Lung (tissue), 12 donors: ENCODE data around the gene ACADSB. TPM values are rescaled to one million over a fixed set of nuclear protein-coding genes. Genes with fewer than 3 reads are reported as not detected.

Experiments used
- ATAC-seq: fragments of 200-7000 bp; cut with Tn5 transposase; one replicate; pipeline ENCODE4 v1.9.1; 2020; ENCODE audit warnings: moderate number of reproducible peaks; ENCODE audit not compliant: insufficient read depth, low FRiP score
- DNase-seq, 3 donors: peaks; one replicate each; pipeline ENCODE4 v3.0.0-alpha.2; 2013 to 2017
- H3K27ac ChIP-seq, 2 donors: one replicate each; pipeline ENCODE4 v1.5.1; 2013; ENCODE audit warnings: mild to moderate bottlenecking in 2 of 2, moderate library complexity in 2 of 2, control low read depth in 1 of 2, inconsistent platforms in 1 of 2, low read depth in 1 of 2, low read length in 1 of 2
- H3K27me3 ChIP-seq, 3 donors: one replicate each; pipeline ENCODE4 v1.5.1; 2013; ENCODE audit warnings: low read length in 2 of 3; ENCODE audit not compliant: control insufficient read depth in 3 of 3, insufficient read depth in 3 of 3
- H3K36me3 ChIP-seq, 4 donors: one replicate each; pipeline ENCODE4 v1.5.1; 2013; ENCODE audit warnings: low read length in 4 of 4, mild to moderate bottlenecking in 1 of 4, moderate library complexity in 1 of 4; ENCODE audit not compliant: control insufficient read depth in 4 of 4, insufficient read depth in 4 of 4
- H3K4me1 ChIP-seq, 5 donors: one replicate each; pipeline ENCODE4 v1.5.1; 2013; ENCODE audit warnings: low read length in 5 of 5, mild to moderate bottlenecking in 2 of 5, moderate library complexity in 1 of 5; ENCODE audit not compliant: control insufficient read depth in 5 of 5, insufficient read depth in 5 of 5
- H3K4me3 ChIP-seq: one replicate; pipeline ENCODE4 v1.5.1; 2013; ENCODE audit warnings: mild to moderate bottlenecking, control low read depth, moderate library complexity
- H3K9ac ChIP-seq, 2 donors: one replicate each; pipeline ENCODE4 v1.5.1; 2013; ENCODE audit warnings: low read length in 2 of 2, control low read depth in 1 of 2; ENCODE audit not compliant: insufficient read depth in 1 of 2
- H3K9me3 ChIP-seq, 4 donors: one replicate each; pipeline ENCODE4 v1.5.1; 2013; ENCODE audit warnings: low read length in 3 of 4, mild to moderate bottlenecking in 1 of 4, moderate library complexity in 1 of 4; ENCODE audit not compliant: control insufficient read depth in 4 of 4, insufficient read depth in 3 of 4
- CTCF ChIP-seq: IDR thresholded peaks from 2 replicates; pipeline ENCODE4 v1.5.1; 2012; ENCODE audit warnings: mild to moderate bottlenecking; ENCODE audit errors: control extremely low read depth, extremely low read depth
- WGBS, 2 donors: extraction: QIAGEN DNeasy Blood & Tissue Kit; methylation state at CpG; one replicate each; pipeline ENCODE4 v1.1.7; 2013; 5-methylcytosine and 5-hydroxymethylcytosine counted together
- polyA plus RNA-seq, 2 donors: library from polyadenylated mRNA; stranded (reverse); fragments of 200-250 nt; gene quantifications; one replicate each; pipeline ENCODE4 v1.2.1, GENCODE V29; 2013
- total RNA-seq, 2 donors: library from RNA; depleted of rRNA in 1 of 2; stranded (reverse); fragments of >200 nt in 1 of 2; gene quantifications; one replicate each; pipeline ENCODE4 v1.2.1, GENCODE V29; 2014 to 2021
- donor health status: control.
- donor health status: control.
- donor health status: Bipolar disorder and iron deficiency.
- donor health status: healthy.
- donor health status: DM: yes; HTN: yes; CAD: no.

The ACADSB gene
- total and polyA plus RNA-seq, 4 donors: 8.2 to 36.2 (median 14.9) TPM

GRCh38 chr10:122992031-122992585 lies 16.7 kb upstream of the ACADSB start:
- WGBS, 2 donors: 53 to 77% methylated on average over 1 of the region's 1 CpG
- H3K27me3 ChIP-seq: no peaks in the 10 kb centered on the region
- no peak for TF ChIP-seq CTCF
- no peaks in the 10 kb centered on the region for H3K4me1 ChIP-seq
- no peaks in the 10 kb centered on the region for H3K9me3 ChIP-seq
- no peak for ATAC-seq
- H3K4me3 ChIP-seq: no peak overlapping the region
- DNase-seq: no peak
- H3K27ac ChIP-seq: no peak overlapping the region
- H3K9ac ChIP-seq: no peak overlapping the region
- H3K36me3 ChIP-seq: peaks cover 11 to 37% (median 19%) of the 10 kb centered on the region in 4 donors

- Histone ChIP-seq H3K4me3 (no peak overlapping the region), H3K4me1 (peaks cover 0 to under 1% (median 0%) of the 10 kb centered on the region in 5 donors), H3K36me3 (peaks cover 11 to 37% (median 24%) of the 10 kb centered on the region in 4 donors), H3K9ac (no peak overlapping the region), H3K27me3 (no peaks in the 10 kb centered on the region), H3K9me3 (no peaks in the 10 kb centered on the region), H3K27ac (no peak overlapping the region)
- no peak for TF ChIP-seq CTCF
- 95 to 97% methylated on average over 6 of the region's 6 CpGs for WGBS, 2 donors
- no peak for ATAC-seq
- DNase-seq: no peak
Measured at GRCh38 chr10:122993797-122994336, 14.9 kb upstream of the ACADSB start.

- Histone ChIP-seq H3K4me1 (peaks cover 0 to 4% (median 0%) of the 10 kb centered on the region in 5 donors), H3K27me3 (no peaks in the 10 kb centered on the region), H3K36me3 (peaks cover 11 to 33% (median 23%) of the 10 kb centered on the region in 4 donors), H3K4me3 (no peak overlapping the region), H3K9me3 (no peaks in the 10 kb centered on the region), H3K27ac (no peak overlapping the region), H3K9ac (no peak overlapping the region)
- DNase-seq (no peak), ATAC-seq (no peak)
- no peak for TF ChIP-seq CTCF
- WGBS, 2 donors: 91 to 93% methylated on average over 4 of the region's 4 CpGs
Measured at GRCh38 chr10:122995936-122996335, 12.9 kb upstream of the ACADSB start.
